ENCODE measurements around the gene JPH4.

GRCh38 chr14:23600806-23601205 lies 22.2 kb upstream of the JPH4 start:
- TF ChIP-seq, protein P1, sequence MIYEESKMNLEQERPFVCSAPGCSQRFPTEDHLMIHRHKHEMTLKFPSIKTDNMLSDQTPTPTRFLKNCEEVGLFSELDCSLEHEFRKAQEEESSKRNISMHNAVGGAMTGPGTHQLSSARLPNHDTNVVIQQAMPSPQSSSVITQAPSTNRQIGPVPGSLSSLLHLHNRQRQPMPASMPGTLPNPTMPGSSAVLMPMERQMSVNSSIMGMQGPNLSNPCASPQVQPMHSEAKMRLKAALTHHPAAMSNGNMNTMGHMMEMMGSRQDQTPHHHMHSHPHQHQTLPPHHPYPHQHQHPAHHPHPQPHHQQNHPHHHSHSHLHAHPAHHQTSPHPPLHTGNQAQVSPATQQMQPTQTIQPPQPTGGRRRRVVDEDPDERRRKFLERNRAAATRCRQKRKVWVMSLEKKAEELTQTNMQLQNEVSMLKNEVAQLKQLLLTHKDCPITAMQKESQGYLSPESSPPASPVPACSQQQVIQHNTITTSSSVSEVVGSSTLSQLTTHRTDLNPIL (CRISPR knock-in tag; IDR thresholded peaks at IDR 0.05; ENCODE audit: low read depth): no peak
- TF ChIP-seq TOX (CRISPR knock-in tag; IDR thresholded peaks at IDR 0.05; ENCODE audit: borderline replicate concordance) (no peak), ZFP30 (CRISPR knock-in tag; IDR thresholded peaks at IDR 0.05) (no peak), ARNTL (CRISPR knock-in tag; IDR thresholded peaks at IDR 0.05; ENCODE audit: borderline replicate concordance, low read depth) (no peak)
